ENCODE results near the gene VAMP8. TPM values are rescaled to one million over a fixed set of nuclear protein-coding genes. Genes with fewer than 3 reads are reported as not detected.

The VAMP8 gene
- total RNA-seq, 2 donors from 2014 or later = 44.4 to 108 TPM

DNA sequence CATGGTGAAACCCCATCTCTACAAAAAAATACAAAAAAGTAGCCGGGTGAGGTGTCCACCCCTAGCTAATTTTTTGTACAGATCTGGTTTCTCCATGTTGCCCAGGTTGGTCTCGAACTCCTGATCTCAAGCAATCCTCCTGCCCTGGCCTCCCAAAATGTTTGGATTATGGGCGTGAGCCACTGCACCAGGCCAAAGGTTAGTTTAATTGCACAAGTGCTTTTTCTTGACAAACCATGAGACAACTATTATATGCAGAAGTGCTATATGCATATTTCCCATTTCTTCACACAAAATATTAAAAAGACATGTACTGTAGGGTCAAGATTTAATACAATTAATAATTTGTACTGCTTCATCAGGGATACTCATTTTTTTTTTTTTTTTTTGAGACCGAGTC, 11.1 kb upstream of the VAMP8 start:
- Histone ChIP-seq H3K27me3 (replicated peaks; ENCODE audit: insufficient read depth) (no peaks in the 10 kb centered on the region), H3K4me1 (replicated peaks) (no peaks in the 10 kb centered on the region), H3K27ac (no peak overlapping the region), H3K9me3 (no peaks in the 10 kb centered on the region), H3K4me3 (no peak overlapping the region), H3K36me3 (no peaks in the 10 kb centered on the region)
- TF ChIP-seq POLR2AphosphoS5 (IDR thresholded peaks at IDR 0.05) (no peak), POLR2A (IDR thresholded peaks at IDR 0.05) (no peak)
- TF ChIP-seq, protein P1, sequence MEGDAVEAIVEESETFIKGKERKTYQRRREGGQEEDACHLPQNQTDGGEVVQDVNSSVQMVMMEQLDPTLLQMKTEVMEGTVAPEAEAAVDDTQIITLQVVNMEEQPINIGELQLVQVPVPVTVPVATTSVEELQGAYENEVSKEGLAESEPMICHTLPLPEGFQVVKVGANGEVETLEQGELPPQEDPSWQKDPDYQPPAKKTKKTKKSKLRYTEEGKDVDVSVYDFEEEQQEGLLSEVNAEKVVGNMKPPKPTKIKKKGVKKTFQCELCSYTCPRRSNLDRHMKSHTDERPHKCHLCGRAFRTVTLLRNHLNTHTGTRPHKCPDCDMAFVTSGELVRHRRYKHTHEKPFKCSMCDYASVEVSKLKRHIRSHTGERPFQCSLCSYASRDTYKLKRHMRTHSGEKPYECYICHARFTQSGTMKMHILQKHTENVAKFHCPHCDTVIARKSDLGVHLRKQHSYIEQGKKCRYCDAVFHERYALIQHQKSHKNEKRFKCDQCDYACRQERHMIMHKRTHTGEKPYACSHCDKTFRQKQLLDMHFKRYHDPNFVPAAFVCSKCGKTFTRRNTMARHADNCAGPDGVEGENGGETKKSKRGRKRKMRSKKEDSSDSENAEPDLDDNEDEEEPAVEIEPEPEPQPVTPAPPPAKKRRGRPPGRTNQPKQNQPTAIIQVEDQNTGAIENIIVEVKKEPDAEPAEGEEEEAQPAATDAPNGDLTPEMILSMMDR (IDR thresholded peaks at IDR 0.05) = no peak
- intact Hi-C loops (cut with DNase I) = no loop called here
- 90% methylated on average over 4 of the region's 4 CpGs for WGBS
- no peak for DNase-seq (ENCODE audit: low spot score)

DNA sequence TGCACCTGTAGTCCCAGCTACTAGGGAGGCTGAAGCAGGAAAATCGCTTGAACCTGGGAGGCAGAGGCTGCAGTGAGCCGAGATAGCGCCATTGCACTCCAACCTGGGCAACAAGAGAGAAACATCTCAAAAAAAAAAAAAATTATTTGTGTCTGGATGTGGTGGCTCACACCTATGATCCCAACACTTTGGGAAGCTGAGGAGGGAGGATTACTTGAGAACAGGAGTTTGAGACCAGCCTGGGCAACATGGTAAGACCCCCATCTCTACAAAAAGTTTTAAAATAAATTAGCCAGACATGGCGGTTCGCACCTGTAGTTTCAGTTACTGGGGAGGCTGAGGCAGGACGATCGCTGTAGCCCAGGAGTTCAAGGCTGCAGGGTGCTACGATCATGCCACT, 1.6 kb upstream of the VAMP8 start:
- Histone ChIP-seq H3K27ac (peak overlapping the region; percentile 3 to 56), H3K27me3 (replicated peaks; ENCODE audit: insufficient read depth) (no peaks in the 10 kb centered on the region), H3K36me3 (no peaks in the 10 kb centered on the region), H3K4me1 (replicated peaks) (peaks cover 11% of the 10 kb centered on the region), H3K9me3 (no peaks in the 10 kb centered on the region), H3K4me3 (no peak overlapping the region)
- TF ChIP-seq POLR2A (IDR thresholded peaks at IDR 0.05) (no peak), POLR2AphosphoS5 (IDR thresholded peaks at IDR 0.05) (no peak)
- TF ChIP-seq, protein P1 (IDR thresholded peaks at IDR 0.05) = no peak
- WGBS = 90% methylated on average over 8 of the region's 8 CpGs
- intact Hi-C loops (cut with DNase I) = no loop called here
- DNase-seq (ENCODE audit: low spot score) = no peak

DNA sequence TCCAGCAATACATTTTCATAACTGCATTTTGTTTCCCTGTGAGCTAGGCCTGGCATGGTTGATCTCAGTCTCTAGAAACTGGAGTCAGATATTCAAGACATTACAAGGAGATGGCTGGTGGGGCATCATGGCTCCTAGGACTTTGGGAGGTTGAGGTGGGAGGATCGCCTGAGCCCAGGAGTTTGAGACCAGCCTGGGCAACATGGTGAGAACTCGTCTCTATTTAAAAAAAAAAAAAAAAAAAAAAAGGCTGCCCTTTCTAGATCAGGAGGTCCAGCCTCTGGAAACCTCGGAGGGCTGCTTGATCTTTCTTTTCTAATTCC, 362 bp upstream of the VAMP8 start:
- Histone ChIP-seq H3K9me3 (no peaks in the 10 kb centered on the region), H3K27me3 (replicated peaks; ENCODE audit: insufficient read depth) (no peaks in the 10 kb centered on the region), H3K36me3 (no peaks in the 10 kb centered on the region), H3K4me3 (peak overlapping the region in 1 of 2 donors; percentile 36), H3K27ac (peak overlapping the region; percentile 78 to 92), H3K4me1 (replicated peaks) (peaks cover 11% of the 10 kb centered on the region)
- intact Hi-C loops (cut with DNase I) = no loop called here
- WGBS = 27% methylated on average over 3 of the region's 3 CpGs
- no peak for TF ChIP-seq POLR2A (IDR thresholded peaks at IDR 0.05)
- TF ChIP-seq POLR2AphosphoS5 (IDR thresholded peaks at IDR 0.05) = no peak
- TF ChIP-seq, protein P1 (IDR thresholded peaks at IDR 0.05) = no peak
- no peak for DNase-seq (ENCODE audit: low spot score)

DNA sequence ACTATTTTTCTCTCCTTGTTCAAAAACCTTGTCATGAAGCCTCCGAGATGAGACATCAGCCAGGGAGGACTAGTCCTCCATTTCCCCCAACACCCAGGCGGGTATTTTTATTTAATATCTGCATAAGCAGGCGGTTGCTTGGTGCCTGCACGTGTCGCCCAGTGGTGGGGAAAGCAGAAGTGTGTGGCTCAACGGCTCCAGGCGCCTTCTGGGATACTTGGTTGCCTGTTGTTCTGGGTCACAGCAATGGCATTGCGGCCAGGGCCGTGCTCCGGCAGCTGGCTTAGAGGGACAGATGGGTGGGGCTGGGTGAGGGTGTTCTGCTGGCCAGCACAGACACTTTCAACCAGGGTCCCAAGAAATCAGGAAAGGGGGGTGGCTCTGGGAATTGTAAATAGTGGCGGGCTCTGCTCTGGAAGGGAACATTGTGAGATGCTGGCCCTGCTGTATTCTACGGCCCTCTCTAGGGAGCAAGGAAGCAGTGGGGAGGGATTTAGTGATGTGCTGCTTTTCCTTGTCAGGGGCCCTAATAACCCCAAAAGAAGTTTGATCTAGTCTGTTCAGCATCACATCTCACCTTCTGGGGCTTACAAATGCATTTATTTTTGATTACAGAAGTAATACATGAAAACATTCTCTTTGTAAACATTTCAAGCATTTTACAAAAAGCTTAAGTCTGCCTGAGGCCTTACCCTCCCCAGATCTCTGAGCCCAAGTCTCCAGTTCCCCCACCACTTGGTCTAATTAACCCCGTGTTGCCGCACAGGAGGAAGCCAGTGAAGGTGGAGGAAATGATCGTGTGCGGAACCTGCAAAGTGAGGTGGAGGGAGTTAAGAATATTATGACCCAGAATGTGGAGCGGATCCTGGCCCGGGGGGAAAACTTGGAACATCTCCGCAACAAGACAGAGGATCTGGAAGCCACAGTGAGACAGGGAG, 1.1 kb downstream of the VAMP8 start:
- Histone ChIP-seq H3K27me3 (replicated peaks; ENCODE audit: insufficient read depth) (no peaks in the 10 kb centered on the region), H3K4me3 (peak overlapping the region; percentile 36 to 38), H3K9me3 (no peaks in the 10 kb centered on the region), H3K4me1 (replicated peaks) (peaks cover 11% of the 10 kb centered on the region), H3K36me3 (no peaks in the 10 kb centered on the region), H3K27ac (peak overlapping the region; percentile 78 to 92)
- intact Hi-C loops (cut with DNase I) = no loop called here
- WGBS = 27% methylated on average over 19 of the region's 19 CpGs
- DNase-seq (ENCODE audit: low spot score) = no peak
- no peak for TF ChIP-seq POLR2A (IDR thresholded peaks at IDR 0.05)
- no peak for TF ChIP-seq POLR2AphosphoS5 (IDR thresholded peaks at IDR 0.05)
- TF ChIP-seq, protein P1 (IDR thresholded peaks at IDR 0.05) = no peak

All from prostate gland (tissue), 2 donors.